Lung (tissue), 12 donors: ENCODE data around the gene CPLX3. TPM values are rescaled to one million over a fixed set of nuclear protein-coding genes. Genes with fewer than 3 reads are reported as not detected.

Source experiments
- ATAC-seq: fragments of 200-7000 bp; cut with Tn5 transposase; one replicate; pipeline ENCODE4 v1.9.1; 2020; ENCODE audit warnings: moderate number of reproducible peaks; ENCODE audit not compliant: insufficient read depth, low FRiP score
- DNase-seq, 3 donors: peaks; one replicate each; pipeline ENCODE4 v3.0.0-alpha.2; 2013 to 2017
- H3K27ac ChIP-seq, 2 donors: one replicate each; pipeline ENCODE4 v1.5.1; 2013; ENCODE audit warnings: mild to moderate bottlenecking in 2 of 2, moderate library complexity in 2 of 2, control low read depth in 1 of 2, inconsistent platforms in 1 of 2, low read depth in 1 of 2, low read length in 1 of 2
- H3K27me3 ChIP-seq, 3 donors: one replicate each; pipeline ENCODE4 v1.5.1; 2013; ENCODE audit warnings: low read length in 2 of 3; ENCODE audit not compliant: control insufficient read depth in 3 of 3, insufficient read depth in 3 of 3
- H3K36me3 ChIP-seq, 4 donors: one replicate each; pipeline ENCODE4 v1.5.1; 2013; ENCODE audit warnings: low read length in 4 of 4, mild to moderate bottlenecking in 1 of 4, moderate library complexity in 1 of 4; ENCODE audit not compliant: control insufficient read depth in 4 of 4, insufficient read depth in 4 of 4
- H3K4me1 ChIP-seq, 5 donors: one replicate each; pipeline ENCODE4 v1.5.1; 2013; ENCODE audit warnings: low read length in 5 of 5, mild to moderate bottlenecking in 2 of 5, moderate library complexity in 1 of 5; ENCODE audit not compliant: control insufficient read depth in 5 of 5, insufficient read depth in 5 of 5
- H3K4me3 ChIP-seq: one replicate; pipeline ENCODE4 v1.5.1; 2013; ENCODE audit warnings: mild to moderate bottlenecking, control low read depth, moderate library complexity
- H3K9ac ChIP-seq, 2 donors: one replicate each; pipeline ENCODE4 v1.5.1; 2013; ENCODE audit warnings: low read length in 2 of 2, control low read depth in 1 of 2; ENCODE audit not compliant: insufficient read depth in 1 of 2
- H3K9me3 ChIP-seq, 4 donors: one replicate each; pipeline ENCODE4 v1.5.1; 2013; ENCODE audit warnings: low read length in 3 of 4, mild to moderate bottlenecking in 1 of 4, moderate library complexity in 1 of 4; ENCODE audit not compliant: control insufficient read depth in 4 of 4, insufficient read depth in 3 of 4
- WGBS, 2 donors: extraction: QIAGEN DNeasy Blood & Tissue Kit; methylation state at CpG; one replicate each; pipeline ENCODE4 v1.1.7; 2013; 5-methylcytosine and 5-hydroxymethylcytosine counted together
- polyA plus RNA-seq, 2 donors: library from polyadenylated mRNA; stranded (reverse); fragments of 200-250 nt; gene quantifications; one replicate each; pipeline ENCODE4 v1.2.1, GENCODE V29; 2013
- total RNA-seq, 2 donors: library from RNA; depleted of rRNA in 1 of 2; stranded (reverse); fragments of >200 nt in 1 of 2; gene quantifications; one replicate each; pipeline ENCODE4 v1.2.1, GENCODE V29; 2014 to 2021
- TF ChIP-seq, protein P1 (sequence below): IDR thresholded peaks from 2 replicates; pipeline ENCODE4 v1.5.1; 2012; ENCODE audit warnings: mild to moderate bottlenecking; ENCODE audit errors: control extremely low read depth, extremely low read depth
- donor health status: control.
- donor health status: control.
- donor health status: Bipolar disorder and iron deficiency.
- donor health status: healthy.
- donor health status: DM: yes; HTN: yes; CAD: no.

CPLX3 gene
- total and polyA plus RNA-seq, 4 donors, result 0.10 to 0.13 TPM; not detected in 2

GRCh38 chr15:74792227-74793016, 34.0 kb upstream of the CPLX3 start:
- H3K4me3 ChIP-seq, result no peak overlapping the region
- TF ChIP-seq, protein P1, sequence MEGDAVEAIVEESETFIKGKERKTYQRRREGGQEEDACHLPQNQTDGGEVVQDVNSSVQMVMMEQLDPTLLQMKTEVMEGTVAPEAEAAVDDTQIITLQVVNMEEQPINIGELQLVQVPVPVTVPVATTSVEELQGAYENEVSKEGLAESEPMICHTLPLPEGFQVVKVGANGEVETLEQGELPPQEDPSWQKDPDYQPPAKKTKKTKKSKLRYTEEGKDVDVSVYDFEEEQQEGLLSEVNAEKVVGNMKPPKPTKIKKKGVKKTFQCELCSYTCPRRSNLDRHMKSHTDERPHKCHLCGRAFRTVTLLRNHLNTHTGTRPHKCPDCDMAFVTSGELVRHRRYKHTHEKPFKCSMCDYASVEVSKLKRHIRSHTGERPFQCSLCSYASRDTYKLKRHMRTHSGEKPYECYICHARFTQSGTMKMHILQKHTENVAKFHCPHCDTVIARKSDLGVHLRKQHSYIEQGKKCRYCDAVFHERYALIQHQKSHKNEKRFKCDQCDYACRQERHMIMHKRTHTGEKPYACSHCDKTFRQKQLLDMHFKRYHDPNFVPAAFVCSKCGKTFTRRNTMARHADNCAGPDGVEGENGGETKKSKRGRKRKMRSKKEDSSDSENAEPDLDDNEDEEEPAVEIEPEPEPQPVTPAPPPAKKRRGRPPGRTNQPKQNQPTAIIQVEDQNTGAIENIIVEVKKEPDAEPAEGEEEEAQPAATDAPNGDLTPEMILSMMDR, result no peak
- 63 to 64% methylated on average over 12 of the region's 12 CpGs for WGBS, 2 donors
- DNase-seq, result no peak
- H3K9me3 ChIP-seq, result no peaks in the 10 kb centered on the region
- no peak overlapping the region for H3K27ac ChIP-seq
- H3K4me1 ChIP-seq, result peaks cover 11 to 45% (median 25%) of the 10 kb centered on the region in 5 donors
- no peaks in the 10 kb centered on the region for H3K27me3 ChIP-seq
- ATAC-seq, result no peak
- no peak overlapping the region for H3K9ac ChIP-seq
- peaks cover 0 to 1% (median 0%) of the 10 kb centered on the region in 4 donors for H3K36me3 ChIP-seq

DNA sequence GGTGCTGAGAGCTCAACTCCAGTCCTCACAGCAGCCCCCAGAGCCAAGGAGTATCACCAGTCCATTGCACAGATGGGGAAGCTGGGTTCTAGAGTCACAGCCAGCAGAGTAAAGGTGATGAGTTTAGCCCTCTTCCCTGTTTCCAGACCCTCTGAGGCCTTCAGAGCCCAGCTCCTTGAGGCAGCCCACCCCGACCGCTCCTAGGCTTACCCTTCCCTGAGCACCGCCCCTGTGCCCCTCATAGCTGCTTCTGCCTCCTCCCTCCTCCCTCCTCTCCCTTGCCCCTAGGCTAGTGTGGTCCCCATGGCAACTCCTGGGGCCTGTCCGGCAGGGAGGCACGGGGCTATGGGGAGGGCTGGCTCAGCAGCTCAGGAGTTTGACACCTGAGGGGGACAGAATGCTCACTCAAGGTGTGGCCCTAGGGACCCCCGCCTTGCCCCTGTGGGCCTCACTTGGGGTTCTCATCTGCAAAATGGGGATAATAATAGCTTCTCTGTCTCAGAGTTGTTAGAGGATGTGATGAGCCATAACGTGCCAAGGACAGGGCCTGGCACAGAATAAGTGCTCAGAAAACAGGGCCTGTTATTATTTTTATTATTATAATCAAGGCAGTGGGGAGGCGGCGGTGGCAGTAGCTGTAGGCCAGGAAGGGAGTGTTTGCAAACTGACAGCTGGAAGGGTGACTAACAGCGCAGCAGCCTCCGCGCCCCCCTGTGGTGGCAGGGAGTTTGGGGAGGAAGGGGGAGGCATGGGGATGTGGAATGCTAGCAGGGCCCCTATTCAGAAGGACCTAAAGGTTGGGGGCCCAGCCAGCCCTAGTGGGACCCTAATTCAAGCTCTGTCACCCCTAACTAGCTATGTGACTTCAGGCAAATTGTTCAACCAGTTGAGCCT, 33.0 kb upstream of the CPLX3 start:
- DNase-seq (no peak), ATAC-seq (no peak)
- Histone ChIP-seq H3K9ac (no peak overlapping the region), H3K27me3 (no peaks in the 10 kb centered on the region), H3K9me3 (no peaks in the 10 kb centered on the region), H3K36me3 (peaks cover 0 to 1% (median 0%) of the 10 kb centered on the region in 4 donors), H3K27ac (peak overlapping the region in 1 of 2 donors; percentile 33), H3K4me1 (peaks cover 11 to 36% (median 21%) of the 10 kb centered on the region in 5 donors), H3K4me3 (no peak overlapping the region)
- TF ChIP-seq, protein P1, result peak; percentile 28
- 70 to 72% methylated on average over 12 of the region's 12 CpGs for WGBS, 2 donors

DNA sequence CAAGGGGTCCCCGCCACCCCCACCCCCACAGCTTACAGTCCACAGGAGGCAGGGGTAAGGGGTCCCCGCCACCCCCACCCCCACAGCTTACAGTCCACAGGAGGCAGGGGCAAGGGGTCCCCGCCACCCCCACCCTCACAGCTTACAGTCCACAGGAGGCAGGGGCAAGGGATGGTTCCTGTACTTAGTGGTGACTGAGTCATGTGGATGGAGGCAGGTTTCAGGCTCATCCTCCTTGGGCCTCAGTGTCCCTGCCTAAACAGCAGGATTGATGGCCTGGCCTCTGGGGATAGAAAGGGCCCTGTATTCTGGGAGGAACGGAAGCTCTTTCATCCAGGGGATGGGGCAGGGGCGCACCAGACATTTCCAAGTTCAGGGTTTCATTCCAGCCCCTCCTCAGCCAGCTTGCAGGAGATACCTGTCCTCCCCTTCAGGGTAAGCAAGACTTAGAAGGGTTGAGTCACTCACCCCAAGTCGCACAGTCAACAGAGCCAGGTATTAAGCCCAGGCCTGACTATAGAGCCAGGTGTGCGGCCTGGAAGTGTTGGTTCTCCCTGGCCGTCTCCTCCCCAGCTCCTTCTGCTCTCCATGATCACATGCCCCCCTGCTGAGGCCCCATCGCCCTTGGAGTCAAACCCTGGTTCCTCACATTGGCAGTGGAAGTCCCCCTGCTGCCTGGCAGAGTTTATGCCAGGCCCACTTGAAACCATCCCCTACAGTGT, 32.0 kb upstream of the CPLX3 start:
- H3K9me3 ChIP-seq, result no peaks in the 10 kb centered on the region
- no peak for ATAC-seq
- no peak overlapping the region for H3K9ac ChIP-seq
- peaks cover 6 to 26% (median 13%) of the 10 kb centered on the region in 5 donors for H3K4me1 ChIP-seq
- TF ChIP-seq, protein P1, result no peak
- H3K36me3 ChIP-seq, result peaks cover 0 to 9% (median 0%) of the 10 kb centered on the region in 4 donors
- 87 to 90% methylated on average over 7 of the region's 9 CpGs for WGBS, 2 donors
- no peak overlapping the region for H3K4me3 ChIP-seq
- DNase-seq, result no peak
- no peak overlapping the region for H3K27ac ChIP-seq
- H3K27me3 ChIP-seq, result no peaks in the 10 kb centered on the region
